ENCODE results near the gene TEX2. TPM values are rescaled to one million over a fixed set of nuclear protein-coding genes. Genes with fewer than 3 reads are reported as not detected.
A peak's percentile ranks its signal among the peaks of the same experiment; 100 is the strongest.

The TEX2 gene
- total and polyA plus RNA-seq, 9 of the 15 experiments (the other 6 are each of a cell fraction or from before 2014, with no cell fraction given), result 4.1 to 27.6 (median 19.3) TPM

DNA sequence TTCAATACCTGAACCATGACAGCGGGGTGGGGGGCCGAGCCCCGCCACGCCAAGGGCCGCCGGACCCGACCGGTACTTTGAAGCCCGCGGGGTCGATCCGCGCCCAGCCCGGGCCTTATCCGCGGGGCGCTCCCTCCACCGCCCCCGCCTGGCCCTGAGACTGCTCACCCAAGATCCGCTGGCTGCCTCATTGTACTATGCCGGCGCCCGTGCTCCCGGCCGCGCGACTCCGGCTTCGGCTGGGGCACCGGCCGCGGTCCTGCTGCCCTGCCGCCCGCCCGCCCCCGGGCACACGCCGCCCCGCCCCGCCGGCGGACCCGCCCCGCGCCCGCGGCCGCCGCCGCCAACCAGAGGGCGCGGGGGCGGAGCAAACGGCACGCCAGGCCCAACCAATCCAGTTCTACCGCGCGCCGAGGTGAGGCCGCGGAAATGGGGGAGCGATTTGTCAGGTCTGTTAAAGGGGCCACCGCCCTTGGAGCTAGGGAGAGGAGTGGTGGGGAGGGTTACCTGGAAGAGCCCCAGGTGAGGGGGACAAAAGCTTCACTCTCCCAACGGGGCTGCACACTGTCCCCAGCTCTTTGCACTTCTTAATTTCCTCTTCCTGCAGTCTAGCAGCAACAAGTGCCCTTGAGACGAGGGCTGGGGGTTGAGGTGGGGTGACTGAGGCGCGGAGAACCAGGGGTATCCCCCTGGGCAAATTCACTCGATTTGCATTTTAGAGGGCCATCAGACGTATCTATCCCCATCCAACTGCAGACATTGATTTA lies at the start of gene TEX2 (continued):
- TF ChIP-seq HNRNPL (IDR thresholded peaks at IDR 0.05; ENCODE audit: low read depth, low read length) (peak; percentile 79), SRSF3 (IDR thresholded peaks at IDR 0.05; ENCODE audit: insufficient read depth, low read length) (no peak), MAFG (tag; conservative IDR thresholded peaks at IDR 0.05) (no peak), ZNF280B (CRISPR knock-in tag; IDR thresholded peaks at IDR 0.05) (no peak), MCM3 (IDR thresholded peaks at IDR 0.05) (no peak), RHOXF2B (CRISPR knock-in tag; conservative IDR thresholded peaks at IDR 0.05) (no peak), CREB3L1 (IDR thresholded peaks at IDR 0.05; ENCODE audit: borderline replicate concordance, low read depth) (no peak), EHMT2 (IDR thresholded peaks at IDR 0.05) (no peak), ZNF232 (CRISPR knock-in tag; IDR thresholded peaks at IDR 0.05) (no peak), MYBL2 (IDR thresholded peaks at IDR 0.05; ENCODE audit: low read depth) (no peak), MYBL2 (CRISPR knock-in tag; IDR thresholded peaks at IDR 0.05; ENCODE audit: borderline replicate concordance) (no peak), CSDE1 (IDR thresholded peaks at IDR 0.05) (no peak), MCM7 (IDR thresholded peaks at IDR 0.05) (no peak), SMAD4 (CRISPR knock-in tag; conservative IDR thresholded peaks at IDR 0.05) (0 out of 2 replicates have a peak, but pooled peaks have one; percentile 21), KDM5B (IDR thresholded peaks at IDR 0.05; ENCODE audit: insufficient replicate concordance, low read depth, low read length) (peak; percentile 47), CEBPG (CRISPR knock-in tag; IDR thresholded peaks at IDR 0.05) (no peak), CEBPG (tag; conservative IDR thresholded peaks at IDR 0.05 in 1 of 2, IDR thresholded peaks at IDR 0.05 in 1 of 2) (no peak), YY1 (IDR thresholded peaks at IDR 0.05; ENCODE audit: borderline replicate concordance in 1 of 3, control insufficient read depth in 1 of 3, extremely low read depth in 1 of 3, insufficient read depth in 3 of 3, insufficient read length in 1 of 3, insufficient replicate concordance in 2 of 3, low read depth in 1 of 3, low read length in 2 of 3) (peak in 2 of 3 experiments; percentile 43 to 78), SMAD3 (CRISPR knock-in tag; conservative IDR thresholded peaks at IDR 0.05) (no peak), RBM34 (IDR thresholded peaks at IDR 0.05; ENCODE audit: borderline replicate concordance, insufficient read depth, low read length) (no peak), STAT5A (IDR thresholded peaks at IDR 0.05; ENCODE audit: borderline replicate concordance, low read length) (no peak), MYC (IDR thresholded peaks at IDR 0.05; ENCODE audit: low read depth, low read length) (peak; percentile 72), MYC (CRISPR knock-in tag; IDR thresholded peaks at IDR 0.05; ENCODE audit: borderline replicate concordance, low read depth) (no peak), HOXB6 (CRISPR knock-in tag; IDR thresholded peaks at IDR 0.05; ENCODE audit: borderline replicate concordance) (no peak), ZKSCAN1 (IDR thresholded peaks at IDR 0.05; ENCODE audit: low read depth, low read length) (no peak), RB1 (IDR thresholded peaks at IDR 0.05; ENCODE audit: low read depth) (peak; percentile 88; the same call in 1 of the 2 replicates)
- TF ChIP-seq, protein P1, sequence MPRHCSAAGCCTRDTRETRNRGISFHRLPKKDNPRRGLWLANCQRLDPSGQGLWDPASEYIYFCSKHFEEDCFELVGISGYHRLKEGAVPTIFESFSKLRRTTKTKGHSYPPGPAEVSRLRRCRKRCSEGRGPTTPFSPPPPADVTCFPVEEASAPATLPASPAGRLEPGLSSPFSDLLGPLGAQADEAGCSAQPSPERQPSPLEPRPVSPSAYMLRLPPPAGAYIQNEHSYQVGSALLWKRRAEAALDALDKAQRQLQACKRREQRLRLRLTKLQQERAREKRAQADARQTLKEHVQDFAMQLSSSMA (CRISPR knock-in tag; IDR thresholded peaks at IDR 0.05), result no peak
